Measurements from ENCODE around the gene NOP53.

DNA sequence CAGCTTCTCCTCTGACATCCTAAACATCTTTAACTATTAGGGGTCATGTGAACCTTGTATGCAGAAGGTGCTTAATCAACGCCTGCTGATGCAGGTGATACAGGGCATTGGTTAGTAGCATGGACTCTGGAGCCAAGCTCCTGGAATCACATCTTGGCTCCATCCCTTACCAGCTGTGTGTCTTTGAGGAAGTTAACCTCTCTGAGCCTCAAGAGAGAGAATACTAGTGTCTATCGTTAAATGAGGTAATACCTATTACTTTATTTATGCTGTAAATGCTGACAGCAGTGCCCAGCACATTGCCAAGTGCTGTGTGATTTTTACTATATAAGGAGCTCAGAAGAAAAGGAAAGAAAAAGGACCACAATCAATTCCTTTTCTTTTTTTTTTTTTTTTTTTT lies 22.0 kb downstream of the NOP53 start:
- TF ChIP-seq POLR2A (IDR thresholded peaks at IDR 0.05; ENCODE audit: low read depth, low read length) (no peak), TAF1 (IDR thresholded peaks at IDR 0.05; ENCODE audit: low read depth, low read length) (no peak), POLR2AphosphoS5 (IDR thresholded peaks at IDR 0.05; ENCODE audit: low read depth, low read length) (no peak), POU2F2 (IDR thresholded peaks at IDR 0.05; ENCODE audit: low read depth, low read length) (no peak), PAX5 (IDR thresholded peaks at IDR 0.05; ENCODE audit: insufficient read depth, low read length, severe bottlenecking) (no peak)

Measured in GM12891 (cell line).